Muscle layer of duodenum (tissue), 2 donors: ENCODE measurements around the gene CDHR4.
"Not testable (repeated sequence)": the region's sequence is repeated elsewhere in the genome, so short reads cannot be mapped to it uniquely, and the experiment has no call there.

ENCODE experiments used
- H3K27ac ChIP-seq: one replicate; pipeline ENCODE4 v1.7.0; 2013; ENCODE audit warnings: mild to moderate bottlenecking, low read length
- H3K27me3 ChIP-seq: one replicate; pipeline ENCODE4 v1.7.0; 2013; ENCODE audit warnings: low read depth, mild to moderate bottlenecking, control low read depth, low read length
- H3K36me3 ChIP-seq, 2 donors: one replicate each; pipeline ENCODE4 v1.7.0; 2013; ENCODE audit warnings: low read length in 2 of 2, control low read depth in 1 of 2, mild to moderate bottlenecking in 1 of 2; ENCODE audit not compliant: insufficient read depth in 2 of 2, control insufficient read depth in 1 of 2
- H3K4me1 ChIP-seq, 2 donors: one replicate each; pipeline ENCODE4 v1.7.0; 2013; ENCODE audit warnings: low read length in 2 of 2, mild to moderate bottlenecking in 2 of 2, control low read depth in 1 of 2, moderate library complexity in 1 of 2; ENCODE audit not compliant: insufficient read depth in 2 of 2, control insufficient read depth in 1 of 2
- H3K4me3 ChIP-seq, 2 donors: one replicate each; pipeline ENCODE4 v1.7.0; 2013; ENCODE audit warnings: low read length in 2 of 2, low read depth in 1 of 2, mild to moderate bottlenecking in 1 of 2
- H3K9me3 ChIP-seq, 2 donors: one replicate each; pipeline ENCODE4 v1.7.0; 2013; ENCODE audit warnings: low read length in 2 of 2, control low read depth in 1 of 2, mild to moderate bottlenecking in 1 of 2; ENCODE audit not compliant: control insufficient read depth in 1 of 2
- donor health status: healthy.

Gene CDHR4

GRCh38 chr3:49751501-49751900 is 48.2 kb downstream of the CDHR4 start:
- peaks cover 7 to 9% of the 10 kb centered on the region in 2 donors for H3K36me3 ChIP-seq
- no peak overlapping the region for H3K4me3 ChIP-seq
- H3K27ac ChIP-seq, result no peak overlapping the region
- H3K9me3 ChIP-seq, result no peaks in the 10 kb centered on the region
- H3K4me1 ChIP-seq, result peaks cover 0 to 17% of the 10 kb centered on the region in 2 donors
- no peaks in the 10 kb centered on the region for H3K27me3 ChIP-seq

GRCh38 chr3:49750056-49750455 is 49.6 kb downstream of the CDHR4 start:
- Histone ChIP-seq H3K27me3 (no peaks in the 10 kb centered on the region), H3K4me3 (no peak overlapping the region), H3K27ac (no peak overlapping the region), H3K9me3 (no peaks in the 10 kb centered on the region), H3K4me1 (peaks cover 0 to 17% of the 10 kb centered on the region in 2 donors), H3K36me3 (peaks cover 7 to 9% of the 10 kb centered on the region in 2 donors)

- peaks cover 0 to 13% of the 10 kb centered on the region in 2 donors for H3K4me1 ChIP-seq
- not testable (repeated sequence) for H3K4me3 ChIP-seq, H3K36me3 ChIP-seq, H3K27ac ChIP-seq, H3K27me3 ChIP-seq, H3K9me3 ChIP-seq
Observed at GRCh38 chr3:49748874-49749273, 50.8 kb downstream of the CDHR4 start.

GRCh38 chr3:49747792-49748480 is 51.7 kb downstream of the CDHR4 start:
- H3K27ac ChIP-seq, result no peak overlapping the region
- no peaks in the 10 kb centered on the region for H3K9me3 ChIP-seq
- no peak overlapping the region for H3K4me3 ChIP-seq
- H3K27me3 ChIP-seq, result no peaks in the 10 kb centered on the region
- H3K4me1 ChIP-seq, result peaks cover 0 to 7% of the 10 kb centered on the region in 2 donors
- H3K36me3 ChIP-seq, result peaks cover 7 to 9% of the 10 kb centered on the region in 2 donors

- H3K4me1 ChIP-seq, result peaks cover 0 to 7% of the 10 kb centered on the region in 2 donors
- no peaks in the 10 kb centered on the region for H3K9me3 ChIP-seq
- H3K27ac ChIP-seq, result no peak overlapping the region
- no peaks in the 10 kb centered on the region for H3K27me3 ChIP-seq
- no peak overlapping the region for H3K4me3 ChIP-seq
- peaks cover 11 to 14% of the 10 kb centered on the region in 2 donors for H3K36me3 ChIP-seq
Observed at GRCh38 chr3:49745986-49746385, 53.7 kb downstream of the CDHR4 start.
